Retinal pigment epithelial cell (primary cell): ENCODE results near the gene IL16.

Experiments
- DNase-seq: peaks from one replicate; pipeline ENCODE4 v3.0.0-alpha.2; 2010; ENCODE audit warnings: low read depth
- H3K4me3 ChIP-seq: 2 replicates; pipeline ENCODE4 v1.5.1; 2011; ENCODE audit warnings: mild to moderate bottlenecking, low read length, control low read depth, moderate library complexity
- TF ChIP-seq, protein P1 (sequence below): conservative IDR thresholded peaks from 2 replicates; pipeline ENCODE4 v1.5.1; 2011; ENCODE audit warnings: low read depth, low read length, control low read depth, inconsistent platforms

The IL16 gene

DNA sequence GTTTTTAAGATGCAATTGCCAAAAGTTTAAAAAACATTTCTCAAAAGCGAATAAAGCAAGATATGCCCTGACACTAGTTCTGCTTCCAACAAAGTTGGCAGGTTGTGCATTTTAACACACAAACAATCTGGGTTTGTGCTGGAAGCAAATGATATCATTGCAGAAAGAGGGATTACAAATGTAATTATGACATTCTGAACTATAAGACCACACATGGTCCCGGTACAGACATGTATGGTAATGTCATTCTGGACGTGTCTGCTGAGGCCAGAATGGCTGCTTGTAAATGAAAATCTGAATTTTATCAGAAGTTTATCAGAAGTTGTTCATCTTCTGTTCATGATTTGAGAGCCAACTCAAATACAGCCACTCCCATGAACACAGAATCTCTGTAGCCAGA is 166.6 kb downstream of the IL16 start:
- no peak for DNase-seq
- TF ChIP-seq, protein P1, sequence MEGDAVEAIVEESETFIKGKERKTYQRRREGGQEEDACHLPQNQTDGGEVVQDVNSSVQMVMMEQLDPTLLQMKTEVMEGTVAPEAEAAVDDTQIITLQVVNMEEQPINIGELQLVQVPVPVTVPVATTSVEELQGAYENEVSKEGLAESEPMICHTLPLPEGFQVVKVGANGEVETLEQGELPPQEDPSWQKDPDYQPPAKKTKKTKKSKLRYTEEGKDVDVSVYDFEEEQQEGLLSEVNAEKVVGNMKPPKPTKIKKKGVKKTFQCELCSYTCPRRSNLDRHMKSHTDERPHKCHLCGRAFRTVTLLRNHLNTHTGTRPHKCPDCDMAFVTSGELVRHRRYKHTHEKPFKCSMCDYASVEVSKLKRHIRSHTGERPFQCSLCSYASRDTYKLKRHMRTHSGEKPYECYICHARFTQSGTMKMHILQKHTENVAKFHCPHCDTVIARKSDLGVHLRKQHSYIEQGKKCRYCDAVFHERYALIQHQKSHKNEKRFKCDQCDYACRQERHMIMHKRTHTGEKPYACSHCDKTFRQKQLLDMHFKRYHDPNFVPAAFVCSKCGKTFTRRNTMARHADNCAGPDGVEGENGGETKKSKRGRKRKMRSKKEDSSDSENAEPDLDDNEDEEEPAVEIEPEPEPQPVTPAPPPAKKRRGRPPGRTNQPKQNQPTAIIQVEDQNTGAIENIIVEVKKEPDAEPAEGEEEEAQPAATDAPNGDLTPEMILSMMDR: no peak
- no peak overlapping the region for H3K4me3 ChIP-seq
